ENCODE measurements around the gene GMCL2. TPM values are rescaled to one million over a fixed set of nuclear protein-coding genes. Genes with fewer than 3 reads are reported as not detected.

Gene GMCL2
- total RNA-seq, 2 donors from 2014 or later, result not detected

GRCh38 chr5:178222292-178222691 lies 35.1 kb upstream of the GMCL2 start:
- Histone ChIP-seq H3K27ac (ENCODE audit: low read depth, low read length) (no peak overlapping the region), H3K4me1 (ENCODE audit: control insufficient read depth, insufficient read depth, low read length) (no peaks in the 10 kb centered on the region), H3K9me3 (ENCODE audit: control insufficient read depth, low read length) (peaks cover 1% of the 10 kb centered on the region), H3K4me3 (ENCODE audit: low read length) (no peak overlapping the region), H3K27me3 (ENCODE audit: control insufficient read depth, insufficient read depth, low read length, poor library complexity, severe bottlenecking) (no peaks in the 10 kb centered on the region), H3K36me3 (ENCODE audit: control insufficient read depth, insufficient read depth, low read length) (peaks cover 64% of the 10 kb centered on the region), H3K9ac (ENCODE audit: extremely low read depth, low read length, poor library complexity, severe bottlenecking) (no peak overlapping the region)
- no peak for TF ChIP-seq CTCF (conservative IDR thresholded peaks at IDR 0.05)
- no peaks in the 10 kb centered on the region for H3K9me3 Mint-ChIP-seq
- no peak overlapping the region for H3K4me3 Mint-ChIP-seq
- peaks cover 70% of the 10 kb centered on the region for H3K36me3 Mint-ChIP-seq (ENCODE audit: low read depth)
- no peak overlapping the region for H3K27ac Mint-ChIP-seq
- 96% methylated on average over 14 to 15 of the region's 15 CpGs for WGBS, 2 experiments (ENCODE audit: insufficient coverage in 1 of 2, insufficient read length in 1 of 2)
- DNase-seq, result no peak
- peaks cover 10% of the 10 kb centered on the region for H3K4me1 Mint-ChIP-seq
- H3K27me3 Mint-ChIP-seq (ENCODE audit: insufficient read depth), result no peaks in the 10 kb centered on the region

- no peak overlapping the region for H3K4me3 ChIP-seq (ENCODE audit: low read length)
- H3K36me3 ChIP-seq (ENCODE audit: control insufficient read depth, insufficient read depth, low read length), result peaks cover 64% of the 10 kb centered on the region
- peaks cover 70% of the 10 kb centered on the region for H3K36me3 Mint-ChIP-seq (ENCODE audit: low read depth)
- H3K4me1 Mint-ChIP-seq, result peaks cover 10% of the 10 kb centered on the region
- H3K9ac ChIP-seq (ENCODE audit: extremely low read depth, low read length, poor library complexity, severe bottlenecking), result no peak overlapping the region
- H3K4me3 Mint-ChIP-seq, result no peak overlapping the region
- no peak overlapping the region for H3K27ac Mint-ChIP-seq
- no peaks in the 10 kb centered on the region for H3K27me3 ChIP-seq (ENCODE audit: control insufficient read depth, insufficient read depth, low read length, poor library complexity, severe bottlenecking)
- TF ChIP-seq CTCF (conservative IDR thresholded peaks at IDR 0.05), result no peak
- no peak for DNase-seq
- H3K4me1 ChIP-seq (ENCODE audit: control insufficient read depth, insufficient read depth, low read length), result no peaks in the 10 kb centered on the region
- no peaks in the 10 kb centered on the region for H3K9me3 Mint-ChIP-seq
- H3K27me3 Mint-ChIP-seq (ENCODE audit: insufficient read depth), result no peaks in the 10 kb centered on the region
- H3K27ac ChIP-seq (ENCODE audit: low read depth, low read length), result no peak overlapping the region
- no peaks in the 10 kb centered on the region for H3K9me3 ChIP-seq (ENCODE audit: control insufficient read depth, low read length)
- 72 to 100% methylated on average over 3 to 5 of the region's 5 CpGs for WGBS, 2 experiments (ENCODE audit: insufficient coverage in 1 of 2, insufficient read length in 1 of 2)
Measured at GRCh38 chr5:178221853-178222252, 34.7 kb upstream of the GMCL2 start.

DNA sequence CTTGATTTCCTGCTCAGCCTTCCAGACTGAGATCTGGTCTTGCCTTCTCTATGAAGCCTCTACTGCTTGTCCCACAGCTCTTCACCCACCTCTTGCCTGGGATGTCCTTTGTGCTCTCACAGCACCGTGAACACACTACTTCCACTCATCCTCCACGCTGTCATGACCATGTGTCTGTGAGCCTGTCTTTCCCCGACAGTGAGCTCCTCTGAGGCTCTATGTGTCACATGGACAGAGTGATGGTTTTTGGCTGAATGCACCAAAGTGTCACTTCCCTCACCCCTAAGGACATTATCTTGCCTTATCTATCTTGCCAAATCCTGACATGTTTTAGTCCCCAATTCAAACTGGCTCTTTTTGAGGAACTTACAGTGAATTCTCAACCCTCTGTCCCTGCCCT lies 34.1 kb upstream of the GMCL2 start:
- no peaks in the 10 kb centered on the region for H3K9me3 ChIP-seq (ENCODE audit: control insufficient read depth, low read length)
- no peak overlapping the region for H3K4me3 ChIP-seq (ENCODE audit: low read length)
- no peak for TF ChIP-seq CTCF (conservative IDR thresholded peaks at IDR 0.05)
- H3K36me3 Mint-ChIP-seq (ENCODE audit: low read depth), result peaks cover 72% of the 10 kb centered on the region
- peaks cover 11% of the 10 kb centered on the region for H3K4me1 Mint-ChIP-seq
- no peaks in the 10 kb centered on the region for H3K9me3 Mint-ChIP-seq
- no peak for DNase-seq
- no peak overlapping the region for H3K9ac ChIP-seq (ENCODE audit: extremely low read depth, low read length, poor library complexity, severe bottlenecking)
- no peak overlapping the region for H3K4me3 Mint-ChIP-seq
- no peaks in the 10 kb centered on the region for H3K27me3 ChIP-seq (ENCODE audit: control insufficient read depth, insufficient read depth, low read length, poor library complexity, severe bottlenecking)
- peaks cover 65% of the 10 kb centered on the region for H3K36me3 ChIP-seq (ENCODE audit: control insufficient read depth, insufficient read depth, low read length)
- no peak overlapping the region for H3K27ac Mint-ChIP-seq
- WGBS, 2 experiments (ENCODE audit: insufficient coverage in 1 of 2, insufficient read length in 1 of 2), result 93 to 100% methylated on average over 3 of the region's 3 CpGs
- no peak overlapping the region for H3K27ac ChIP-seq (ENCODE audit: low read depth, low read length)
- H3K4me1 ChIP-seq (ENCODE audit: control insufficient read depth, insufficient read depth, low read length), result no peaks in the 10 kb centered on the region
- H3K27me3 Mint-ChIP-seq (ENCODE audit: insufficient read depth), result no peaks in the 10 kb centered on the region
